Vagina (tissue), 2 donors: Measurements from ENCODE around the gene PGAM1. TPM values are rescaled to one million over a fixed set of nuclear protein-coding genes. Genes with fewer than 3 reads are reported as not detected.
A peak's percentile ranks its signal among the peaks of the same experiment; 100 is the strongest.

Experiments
- DNase-seq, 2 donors: peaks; one replicate each; pipeline ENCODE4 v3.0.0-alpha.2; 2017; ENCODE audit errors: extremely low spot score in 2 of 2
- H3K27ac ChIP-seq: fragments of 200-600 bp; sonication (generic); one replicate; pipeline ENCODE4 v1.5.1; 2019
- H3K27me3 ChIP-seq: fragments of 200-600 bp; sonication (generic); one replicate; pipeline ENCODE4 v1.5.1; 2019
- H3K36me3 ChIP-seq, 2 donors: fragments of 200-600 bp; sonication (generic); one replicate each; pipeline ENCODE4 v1.5.1; 2017 to 2019
- H3K4me1 ChIP-seq: fragments of 200-600 bp; sonication (generic); one replicate; pipeline ENCODE4 v1.5.1; 2019
- H3K4me3 ChIP-seq, 2 donors: fragments of 200-600 bp; sonication (generic); 1 replicate in 1 of 2; 2 replicates in 1 of 2; pipeline ENCODE4 v1.5.1; 2016 to 2019
- H3K9me3 ChIP-seq: fragments of 200-600 bp; sonication (generic); one replicate; pipeline ENCODE4 v1.5.1; 2019
- CTCF ChIP-seq, 3 experiments: fragments of 450-650 bp in 2 of 3; fragments of 200-600 bp in 1 of 3; sonication (generic) in 1 of 3; IDR thresholded peaks; one replicate each; pipeline ENCODE4 v1.5.1; 2017 to 2019; ENCODE audit warnings: antibody characterized with exemption in 3 of 3, mild to moderate bottlenecking in 2 of 3, moderate library complexity in 2 of 3
- POLR2A ChIP-seq, 2 donors: fragments of 450-650 bp; IDR thresholded peaks; one replicate each; pipeline ENCODE4 v1.6.1; 2017; ENCODE audit warnings: antibody characterized with exemption in 2 of 2, mild to moderate bottlenecking in 2 of 2, moderate library complexity in 2 of 2
- POLR2AphosphoS5 ChIP-seq, 2 donors: sonication (generic); formaldehyde crosslinking; IDR thresholded peaks; one replicate each; pipeline ENCODE4 v1.9.0; 2017; ENCODE audit warnings: antibody characterized with exemption in 2 of 2, mild to moderate bottlenecking in 2 of 2, low read depth in 1 of 2; ENCODE audit not compliant: insufficient read depth in 1 of 2
- intact Hi-C: fragments of 100-400 bp; cut with DNase I; formaldehyde crosslinking; loops from one replicate; pipeline ENCODE4 v1.15.1; 2023
- total RNA-seq: library from RNA; depleted of rRNA; stranded (reverse); fragments of >200 nt; gene quantifications from one replicate; pipeline ENCODE4 v1.2.3, GENCODE V29; 2016

Gene PGAM1
- total RNA-seq, 1 donor from 2014 or later: 224 TPM

DNA sequence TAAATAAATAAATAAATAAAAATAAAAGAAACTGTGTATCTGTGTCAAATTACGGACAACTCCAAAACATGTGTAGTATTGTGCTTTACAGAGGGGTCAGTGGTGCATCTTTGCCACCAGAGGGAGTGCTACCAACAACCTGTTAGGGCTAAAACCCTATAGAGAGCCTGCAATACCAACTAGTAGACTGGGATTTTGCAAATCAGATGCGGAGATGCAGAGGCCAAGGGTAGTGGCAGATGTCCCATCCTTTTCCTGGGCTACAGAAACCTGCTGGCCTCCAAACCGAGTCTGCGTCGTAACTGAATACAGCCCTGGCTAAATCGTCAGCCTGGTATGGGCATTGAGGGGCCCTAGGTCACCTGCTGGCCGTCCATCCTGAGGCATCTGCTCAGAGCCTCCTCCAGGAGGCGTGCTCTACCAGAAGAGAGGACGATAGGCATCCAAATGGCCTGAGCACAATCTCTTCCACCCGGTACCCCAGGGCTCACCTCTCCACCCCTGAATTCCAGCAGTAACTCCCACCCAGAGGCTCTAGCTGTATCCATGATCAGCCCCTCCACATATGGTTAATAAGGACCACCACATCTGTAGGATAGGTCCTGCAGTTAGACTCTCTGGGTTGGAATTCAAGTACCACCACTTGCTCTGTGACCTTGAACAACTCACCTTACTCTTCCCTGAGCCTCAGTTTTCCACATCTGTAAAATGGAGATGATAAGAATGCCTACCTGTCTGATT, 18.6 kb upstream of the PGAM1 start:
- Histone ChIP-seq H3K36me3 (no peaks in the 10 kb centered on the region), H3K27me3 (no peaks in the 10 kb centered on the region), H3K9me3 (no peaks in the 10 kb centered on the region), H3K27ac (peak overlapping the region; percentile 18), H3K4me1 (peaks cover 23% of the 10 kb centered on the region), H3K4me3 (no peak overlapping the region)
- intact Hi-C loops: no loop called here
- TF ChIP-seq POLR2A (IDR thresholded peaks at IDR 0.05): no peak
- TF ChIP-seq POLR2AphosphoS5 (IDR thresholded peaks at IDR 0.05; ENCODE audit: insufficient read depth in 1 of 2, low read depth in 1 of 2): no peak
- TF ChIP-seq CTCF (IDR thresholded peaks at IDR 0.05): peak; percentile 47 to 83 (median 76)
- no peak for DNase-seq

GRCh38 chr10:97407952-97408248, 18.1 kb upstream of the PGAM1 start:
- H3K36me3 ChIP-seq: no peaks in the 10 kb centered on the region
- no peak for TF ChIP-seq CTCF (IDR thresholded peaks at IDR 0.05)
- TF ChIP-seq POLR2A (IDR thresholded peaks at IDR 0.05): no peak
- TF ChIP-seq POLR2AphosphoS5 (IDR thresholded peaks at IDR 0.05; ENCODE audit: insufficient read depth in 1 of 2, low read depth in 1 of 2): no peak
- no peaks in the 10 kb centered on the region for H3K27me3 ChIP-seq
- peak overlapping the region; percentile 53 for H3K27ac ChIP-seq
- no peak for DNase-seq
- intact Hi-C loops: no loop called here
- H3K4me1 ChIP-seq: peaks cover 23% of the 10 kb centered on the region
- H3K9me3 ChIP-seq: no peaks in the 10 kb centered on the region
- no peak overlapping the region for H3K4me3 ChIP-seq

GRCh38 chr10:97408496-97408992, 17.4 kb upstream of the PGAM1 start:
- Histone ChIP-seq H3K4me1 (peaks cover 28% of the 10 kb centered on the region), H3K27ac (peak overlapping the region; percentile 13), H3K9me3 (no peaks in the 10 kb centered on the region), H3K27me3 (no peaks in the 10 kb centered on the region), H3K4me3 (no peak overlapping the region), H3K36me3 (no peaks in the 10 kb centered on the region)
- DNase-seq: no peak
- TF ChIP-seq POLR2AphosphoS5 (IDR thresholded peaks at IDR 0.05; ENCODE audit: insufficient read depth in 1 of 2, low read depth in 1 of 2): peak in 1 of 2 donors; percentile 74
- no peak for TF ChIP-seq POLR2A (IDR thresholded peaks at IDR 0.05)
- intact Hi-C loops: no loop called here

DNA sequence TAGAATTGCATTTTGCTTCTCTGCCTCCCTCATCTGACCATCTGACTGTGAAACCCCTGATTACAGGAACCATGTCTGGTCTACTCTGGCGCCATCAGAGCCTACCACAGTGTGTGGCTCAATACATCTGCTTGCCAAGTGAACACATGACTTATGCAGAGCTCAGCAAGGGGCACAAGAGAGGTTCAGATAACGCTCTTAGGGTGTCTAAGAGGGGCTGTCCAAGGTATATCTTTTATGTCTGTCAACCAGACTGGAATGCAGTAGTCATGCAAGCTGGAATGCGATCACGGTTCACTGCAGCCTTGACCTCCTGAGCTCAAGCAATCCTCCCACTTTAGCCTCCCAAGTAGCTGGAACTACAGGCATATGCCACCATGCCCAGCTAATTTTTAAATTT, 14.6 kb upstream of the PGAM1 start:
- intact Hi-C loops: no loop called here
- peaks cover 29% of the 10 kb centered on the region for H3K4me1 ChIP-seq
- H3K36me3 ChIP-seq: no peaks in the 10 kb centered on the region
- no peak overlapping the region for H3K4me3 ChIP-seq
- no peak for DNase-seq
- no peak overlapping the region for H3K27ac ChIP-seq
- TF ChIP-seq POLR2A (IDR thresholded peaks at IDR 0.05): no peak
- TF ChIP-seq CTCF (IDR thresholded peaks at IDR 0.05): no peak
- TF ChIP-seq POLR2AphosphoS5 (IDR thresholded peaks at IDR 0.05; ENCODE audit: insufficient read depth in 1 of 2, low read depth in 1 of 2): no peak
- H3K9me3 ChIP-seq: no peaks in the 10 kb centered on the region
- no peaks in the 10 kb centered on the region for H3K27me3 ChIP-seq

DNA sequence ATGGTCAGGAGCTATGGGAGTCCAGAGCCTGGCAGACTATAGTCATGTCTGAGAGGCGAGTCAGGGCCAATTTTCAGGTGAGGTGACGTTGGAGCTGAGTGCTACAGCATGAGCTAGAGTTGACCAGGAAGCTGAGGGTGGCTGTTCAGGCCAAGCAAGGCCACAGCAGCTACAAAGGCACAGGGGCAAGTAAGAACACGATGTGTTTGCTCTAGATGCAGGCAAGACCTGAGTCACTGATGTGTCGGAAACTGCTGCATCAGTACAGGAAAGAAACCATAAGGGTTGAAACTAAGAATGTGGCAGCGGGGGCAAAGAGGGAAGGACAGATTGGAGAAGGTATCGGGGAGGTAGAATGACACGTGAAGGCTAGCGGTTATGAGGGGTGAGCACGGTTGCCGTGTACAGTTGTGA, 13.1 kb upstream of the PGAM1 start:
- Histone ChIP-seq H3K27me3 (no peaks in the 10 kb centered on the region), H3K9me3 (no peaks in the 10 kb centered on the region), H3K36me3 (no peaks in the 10 kb centered on the region), H3K4me1 (peaks cover 17% of the 10 kb centered on the region), H3K27ac (peak overlapping the region; percentile 68), H3K4me3 (no peak overlapping the region)
- TF ChIP-seq CTCF (IDR thresholded peaks at IDR 0.05): no peak
- no peak for TF ChIP-seq POLR2A (IDR thresholded peaks at IDR 0.05)
- TF ChIP-seq POLR2AphosphoS5 (IDR thresholded peaks at IDR 0.05; ENCODE audit: insufficient read depth in 1 of 2, low read depth in 1 of 2): peak in 1 of 2 donors; percentile 74
- intact Hi-C loops: no loop called here
- peak in 1 of 2 donors; percentile 86 for DNase-seq
